ENCODE data around the gene HLA-DMA. TPM values are rescaled to one million over a fixed set of nuclear protein-coding genes. Genes with fewer than 3 reads are reported as not detected.

The HLA-DMA gene
- total RNA-seq, 2 donors from 2014 or later: 4.9 to 19.0 TPM

DNA sequence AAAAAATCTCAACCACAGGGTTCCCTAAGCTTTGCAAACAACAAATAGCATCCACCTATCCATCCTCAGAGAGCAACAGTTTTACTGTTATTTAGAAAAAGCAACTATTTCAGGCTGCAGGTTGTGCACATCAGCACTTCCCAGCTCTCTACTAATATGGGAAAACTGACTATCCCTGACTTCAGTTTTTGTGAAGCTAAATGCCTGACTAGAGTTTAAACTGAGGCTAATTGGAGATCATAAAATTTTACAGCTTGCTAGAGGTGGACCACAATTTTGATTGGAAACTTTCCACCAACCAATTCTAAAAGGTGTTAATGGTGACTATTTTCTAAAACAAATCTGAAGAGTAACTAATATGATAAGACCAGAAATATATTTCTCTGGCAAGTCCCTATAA is 48.9 kb downstream of the HLA-DMA start:
- no peak overlapping the region for H3K27ac ChIP-seq (ENCODE audit: low read depth, low read length)
- Mint-ChIP-seq H3K9me3 (no peaks in the 10 kb centered on the region), H3K4me3 (no peak overlapping the region), H3K27ac (no peak overlapping the region), H3K4me1 (no peaks in the 10 kb centered on the region), H3K27me3 (ENCODE audit: insufficient read depth) (peaks cover 9% of the 10 kb centered on the region), H3K36me3 (ENCODE audit: low read depth) (peaks cover 8% of the 10 kb centered on the region)
- H3K4me3 ChIP-seq (ENCODE audit: low read length): no peak overlapping the region
- H3K27me3 ChIP-seq (ENCODE audit: control insufficient read depth, insufficient read depth, low read length, poor library complexity, severe bottlenecking): peaks cover 12% of the 10 kb centered on the region
- H3K9me3 ChIP-seq (ENCODE audit: control insufficient read depth, low read length): no peaks in the 10 kb centered on the region
- TF ChIP-seq, protein P1, sequence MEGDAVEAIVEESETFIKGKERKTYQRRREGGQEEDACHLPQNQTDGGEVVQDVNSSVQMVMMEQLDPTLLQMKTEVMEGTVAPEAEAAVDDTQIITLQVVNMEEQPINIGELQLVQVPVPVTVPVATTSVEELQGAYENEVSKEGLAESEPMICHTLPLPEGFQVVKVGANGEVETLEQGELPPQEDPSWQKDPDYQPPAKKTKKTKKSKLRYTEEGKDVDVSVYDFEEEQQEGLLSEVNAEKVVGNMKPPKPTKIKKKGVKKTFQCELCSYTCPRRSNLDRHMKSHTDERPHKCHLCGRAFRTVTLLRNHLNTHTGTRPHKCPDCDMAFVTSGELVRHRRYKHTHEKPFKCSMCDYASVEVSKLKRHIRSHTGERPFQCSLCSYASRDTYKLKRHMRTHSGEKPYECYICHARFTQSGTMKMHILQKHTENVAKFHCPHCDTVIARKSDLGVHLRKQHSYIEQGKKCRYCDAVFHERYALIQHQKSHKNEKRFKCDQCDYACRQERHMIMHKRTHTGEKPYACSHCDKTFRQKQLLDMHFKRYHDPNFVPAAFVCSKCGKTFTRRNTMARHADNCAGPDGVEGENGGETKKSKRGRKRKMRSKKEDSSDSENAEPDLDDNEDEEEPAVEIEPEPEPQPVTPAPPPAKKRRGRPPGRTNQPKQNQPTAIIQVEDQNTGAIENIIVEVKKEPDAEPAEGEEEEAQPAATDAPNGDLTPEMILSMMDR (conservative IDR thresholded peaks at IDR 0.05): no peak
- H3K9ac ChIP-seq (ENCODE audit: extremely low read depth, low read length, poor library complexity, severe bottlenecking): no peak overlapping the region
- H3K4me1 ChIP-seq (ENCODE audit: control insufficient read depth, insufficient read depth, low read length): no peaks in the 10 kb centered on the region
- DNase-seq: no peak
- H3K36me3 ChIP-seq (ENCODE audit: control insufficient read depth, insufficient read depth, low read length): no peaks in the 10 kb centered on the region

Other genes with a start within 250 kb of the HLA-DMA start
- gene HLA-DQA2, start 211.7 kb downstream of the HLA-DMA start, total RNA-seq: not detected
- gene HLA-DQB2, start 189.6 kb downstream of the HLA-DMA start, total RNA-seq: not detected
- gene HLA-DOB, start 136.1 kb downstream of the HLA-DMA start, total RNA-seq: not detected
- gene TAP2, start 114.4 kb downstream of the HLA-DMA start, total RNA-seq: 1 to 10 TPM; 3.4 to 6.6 TPM
- 1 to 10 TPM in 1 of 2 donors, under 1 TPM in 1; 0.93 to 3.1 TPM for gene PSMB8, start 109.0 kb downstream of the HLA-DMA start, total RNA-seq
- gene TAP1, start 99.4 kb downstream of the HLA-DMA start, total RNA-seq: 1 to 10 TPM; 2.0 to 2.6 TPM
- gene PSMB9, start 98.9 kb downstream of the HLA-DMA start, total RNA-seq: not detected
- 1 to 10 TPM in 1 of 2 donors, under 1 TPM in 1; 0.24 to 1.8 TPM for gene HLA-DMB, start 12.1 kb downstream of the HLA-DMA start, total RNA-seq
- 100 to 1,000 TPM; 209 to 233 TPM for gene BRD2, start 15.5 kb upstream of the HLA-DMA start, total RNA-seq
- gene HLA-DOA, start 56.5 kb upstream of the HLA-DMA start, total RNA-seq: 10 to 100 TPM; 10.6 to 11.1 TPM
- gene HLA-DPA1, start 120.6 kb upstream of the HLA-DMA start, total RNA-seq: 1 to 10 TPM; 1.7 to 1.9 TPM
- gene HLA-DPB1, start 122.9 kb upstream of the HLA-DMA start, total RNA-seq: 10 to 100 TPM; 13.5 to 20.6 TPM
- 1 to 10 TPM; 1.3 to 2.8 TPM for gene COL11A2, start 239.4 kb upstream of the HLA-DMA start, total RNA-seq
- gene RXRB, start 247.6 kb upstream of the HLA-DMA start, total RNA-seq: 10 to 100 TPM; 24.8 to 27.2 TPM
- gene SLC39A7, start 247.8 kb upstream of the HLA-DMA start, total RNA-seq: 100 to 1,000 TPM; 123 to 163 TPM